HG03159 (cell line): ENCODE results near the gene SLC12A6.
"Not testable (repeated sequence)": the region's sequence is repeated elsewhere in the genome, so short reads cannot be mapped to it uniquely, and the experiment has no call there.

Source experiments
- ATAC-seq: cut with Tn5 transposase; IDR thresholded peaks from one replicate; pipeline ENCODE4 v1.9.1; 2021; ENCODE audit warnings: mild to moderate bottlenecking, moderate library complexity; ENCODE audit not compliant: unreplicated experiment

The SLC12A6 gene

DNA sequence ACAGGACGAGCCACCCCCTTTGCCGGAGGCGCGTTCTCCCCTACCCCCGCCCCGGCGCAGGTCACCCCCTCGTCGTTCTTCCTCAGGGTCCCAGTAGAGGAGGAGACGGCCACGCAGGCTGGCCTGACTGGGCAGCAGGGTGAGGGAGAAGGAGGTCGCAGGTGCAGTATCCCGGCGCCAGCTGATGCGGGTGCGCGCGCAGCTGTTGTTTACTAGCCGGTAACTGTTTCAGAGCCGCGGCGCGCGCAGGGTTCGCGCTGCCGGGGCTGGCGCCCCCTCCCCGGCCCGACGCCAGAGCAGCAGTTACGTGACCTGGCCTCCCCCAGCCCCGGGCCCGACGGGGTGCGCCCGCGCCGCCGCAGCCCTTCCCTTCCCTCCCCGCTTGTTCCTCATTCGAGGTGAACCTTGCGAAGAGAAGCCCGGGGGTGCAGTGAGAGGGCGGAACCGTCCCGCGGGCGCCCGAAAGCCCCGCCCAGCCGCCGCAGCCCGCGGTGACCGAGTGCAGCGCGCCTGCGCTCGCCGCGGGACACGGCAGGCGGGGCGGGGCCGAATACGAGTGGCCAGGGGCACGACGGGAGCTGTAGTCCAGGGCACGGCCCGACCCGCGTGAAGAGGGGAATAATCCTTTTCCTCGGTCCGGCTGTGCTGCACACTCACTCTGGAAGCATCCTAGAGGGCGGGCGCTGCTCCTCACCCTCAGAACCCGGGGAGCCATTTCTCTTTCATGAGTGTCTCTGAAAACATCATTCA lies at the start of gene SLC12A6:
SLC12A6 (minus strand) TSS at position 225 of the 750 bp plus-strand sequence. CDS start 1,101 bp downstream, outside the sequence.
- ATAC-seq: peak; percentile 66

DNA sequence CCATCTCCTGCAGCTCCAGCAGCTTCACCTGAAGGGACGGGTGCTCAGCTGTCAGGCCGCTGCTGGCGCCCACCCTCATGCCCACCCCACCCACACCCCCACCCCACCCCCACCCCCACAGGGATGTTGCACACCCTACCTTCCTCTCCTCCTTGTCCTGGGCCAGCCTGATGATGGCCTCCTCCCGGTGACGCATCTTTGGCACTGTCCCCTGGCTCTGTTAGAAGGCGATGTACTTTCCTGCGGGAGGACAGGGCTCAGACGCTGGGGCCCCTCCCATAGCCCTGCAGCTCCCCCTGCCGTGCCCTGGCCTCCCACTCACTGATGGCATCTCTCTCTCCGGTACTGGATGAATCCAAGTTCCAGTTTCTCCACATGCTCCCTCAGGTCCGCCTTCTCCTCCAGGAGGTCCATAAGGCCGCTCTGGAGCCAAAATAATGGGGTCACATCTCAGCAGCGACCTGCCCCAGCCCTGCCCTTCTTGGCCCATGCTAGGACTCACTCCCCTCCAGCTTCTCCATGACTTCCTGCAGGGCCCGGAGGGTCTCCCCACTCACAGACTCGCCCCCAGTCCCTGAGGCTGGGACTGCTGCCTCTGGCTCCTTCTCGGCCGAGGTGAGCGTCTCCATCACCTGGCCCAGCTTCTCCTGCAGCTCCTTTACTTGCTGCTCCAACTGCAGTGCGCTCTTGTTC lies 44.4 kb upstream of the SLC12A6 start:
- ATAC-seq: not testable (repeated sequence)

- ATAC-seq: not testable (repeated sequence)
Measured at GRCh38 chr15:34380491-34380890, 42.9 kb upstream of the SLC12A6 start.

GRCh38 chr15:34376856-34377255 lies 39.3 kb upstream of the SLC12A6 start:
- no peak for ATAC-seq

DNA sequence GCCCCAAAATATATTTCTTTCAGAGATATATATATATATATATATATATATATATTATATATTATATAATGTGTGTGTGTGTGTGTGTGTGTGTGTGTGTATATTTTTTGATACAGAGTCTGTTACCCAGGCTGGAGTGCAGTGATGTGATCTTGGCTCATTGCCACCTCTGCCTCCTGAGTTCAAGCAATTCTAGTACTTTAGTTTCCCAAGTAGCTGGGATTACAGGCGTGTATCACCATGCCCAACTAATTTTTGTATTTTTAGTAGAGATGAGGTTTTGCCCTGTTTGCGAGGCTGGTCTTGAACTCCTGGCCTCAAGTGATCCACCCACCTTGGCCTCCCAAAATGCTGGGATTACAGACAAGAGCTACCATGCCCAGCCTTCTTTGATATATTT lies 38.0 kb upstream of the SLC12A6 start:
- not testable (repeated sequence) for ATAC-seq

- no peak for ATAC-seq
Measured at GRCh38 chr15:34374816-34375215, 37.2 kb upstream of the SLC12A6 start.

DNA sequence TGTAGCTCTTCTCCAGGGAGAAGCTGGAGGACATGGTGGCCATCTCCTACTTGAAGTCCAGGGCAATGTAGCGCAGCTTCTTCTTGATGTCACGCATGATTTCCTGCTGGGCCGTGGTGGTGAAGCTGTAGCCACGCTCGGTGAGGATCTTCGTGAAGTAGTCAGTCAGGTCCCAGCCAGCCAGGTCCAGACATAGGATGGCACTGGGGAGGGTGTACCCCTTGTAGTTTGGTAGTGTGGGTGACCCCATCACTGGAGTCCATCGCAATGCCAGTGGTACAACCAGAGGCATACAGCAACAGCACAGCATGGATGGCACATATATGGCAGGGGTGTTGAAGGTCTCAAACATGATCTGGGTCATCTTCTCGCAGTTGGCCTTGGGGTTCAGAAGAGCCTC lies 36.4 kb upstream of the SLC12A6 start:
- no peak for ATAC-seq

DNA sequence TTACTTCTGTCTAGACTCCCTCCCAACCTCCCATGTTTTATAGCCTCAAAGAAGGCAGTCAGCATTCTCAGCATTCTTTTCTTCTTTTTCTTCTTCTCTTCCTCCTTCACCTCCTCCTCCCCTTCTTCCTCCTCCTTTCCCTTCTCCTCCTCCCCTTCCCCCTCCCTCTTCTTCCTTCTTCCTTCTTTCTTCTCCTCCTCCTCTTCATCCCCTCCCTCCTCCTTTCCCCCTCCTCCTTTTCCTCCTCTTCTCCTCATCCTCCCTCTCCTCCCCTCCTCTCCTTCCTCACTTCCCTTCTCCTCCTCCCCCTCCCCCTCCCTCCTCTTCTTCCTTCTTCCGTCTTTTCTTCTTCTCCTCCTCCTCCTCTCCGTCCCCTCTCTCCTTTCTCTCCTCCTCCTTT lies 33.1 kb upstream of the SLC12A6 start:
- ATAC-seq: no peak

GRCh38 chr15:34370129-34370528 lies 32.5 kb upstream of the SLC12A6 start:
- ATAC-seq: no peak

- peak; percentile 78 for ATAC-seq
Measured at GRCh38 chr15:34367101-34368081, 29.8 kb upstream of the SLC12A6 start, which contains the start of gene LPCAT4. LPCAT4 (minus strand) TSS chr15:34367196; CDS start chr15:34367100, 96 bp downstream.

GRCh38 chr15:34366271-34367065 lies 28.9 kb upstream of the SLC12A6 start:
- peak; percentile 5 for ATAC-seq

GRCh38 chr15:34365836-34366235 lies 28.3 kb upstream of the SLC12A6 start:
- ATAC-seq: no peak

- ATAC-seq: no peak
Measured at GRCh38 chr15:34365091-34365825, 27.7 kb upstream of the SLC12A6 start.

- ATAC-seq: no peak
Measured at GRCh38 chr15:34364041-34364440, 26.5 kb upstream of the SLC12A6 start.

GRCh38 chr15:34362047-34362773 lies 24.6 kb upstream of the SLC12A6 start:
- ATAC-seq: no peak

DNA sequence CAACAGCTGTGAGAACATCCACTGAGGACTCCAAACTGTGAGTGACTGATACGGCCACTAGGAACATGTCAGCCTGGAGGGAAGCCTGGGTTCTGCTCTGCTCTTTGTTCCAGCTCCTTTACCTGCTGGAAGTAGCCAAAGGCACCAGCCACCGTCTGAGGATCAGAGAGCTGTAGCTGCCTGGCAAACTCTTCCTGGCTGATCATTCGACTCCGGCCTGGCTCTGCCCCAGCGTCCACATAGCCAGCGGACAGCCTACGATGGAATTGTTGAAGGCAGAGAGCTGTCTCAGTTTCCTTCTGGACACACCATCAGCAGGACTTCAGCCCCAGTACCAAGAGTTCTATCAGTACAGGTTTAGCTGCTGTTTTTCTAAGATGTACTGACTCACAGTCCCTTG lies 23.7 kb upstream of the SLC12A6 start:
- no peak for ATAC-seq

DNA sequence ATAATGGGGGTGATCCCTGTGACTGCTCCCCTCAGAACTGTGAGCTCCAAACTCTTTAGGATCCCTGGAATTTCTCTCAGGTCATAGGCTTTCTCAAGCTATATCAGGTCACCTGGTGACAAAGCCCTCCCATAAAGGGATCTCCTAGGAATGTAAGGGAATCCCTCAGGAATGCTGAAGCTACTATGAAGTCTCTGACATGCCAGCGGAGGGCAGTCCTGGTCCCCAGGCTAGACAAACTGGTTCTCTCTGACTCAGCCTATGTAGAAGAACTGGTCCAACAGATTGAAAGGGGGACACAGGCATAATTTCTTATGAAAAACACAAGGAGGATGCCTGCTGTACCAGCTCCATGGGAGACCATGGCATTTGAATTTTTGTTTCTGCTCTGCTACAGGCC lies 22.7 kb upstream of the SLC12A6 start:
- ATAC-seq: no peak

DNA sequence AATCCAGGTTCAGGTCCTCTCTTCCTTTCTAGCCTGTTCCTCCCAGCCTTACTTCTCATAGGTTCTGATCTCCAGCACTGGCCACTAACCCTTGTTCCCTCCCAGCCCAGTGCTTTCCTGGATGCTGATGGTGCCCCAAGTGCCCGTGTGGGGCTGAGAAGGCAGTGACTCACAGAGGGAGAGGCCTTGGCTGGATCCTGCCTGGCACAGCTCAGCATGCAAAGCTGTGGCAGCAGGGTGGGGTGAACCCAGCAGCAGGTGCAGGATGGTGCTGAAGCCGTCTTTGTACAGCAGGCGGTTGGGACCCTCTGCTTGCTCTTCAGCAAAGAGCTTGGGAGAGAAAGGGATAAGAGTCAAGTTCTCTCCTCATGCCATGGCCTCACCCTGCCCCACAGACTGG lies 21.8 kb upstream of the SLC12A6 start:
- ATAC-seq: no peak

- no peak for ATAC-seq
Measured at GRCh38 chr15:34358948-34359347, 21.4 kb upstream of the SLC12A6 start.
